VCaP (cell line): Measurements from ENCODE around the gene EIF1AD.

Experiments
- H3K27ac ChIP-seq: fragments of 450-650 bp; 2 replicates; pipeline ENCODE4 v1.5.1; 2017
- CTCF ChIP-seq: fragments of 450-650 bp; conservative IDR thresholded peaks from 2 replicates; pipeline ENCODE4 v1.5.1; 2017; ENCODE audit warnings: mild to moderate bottlenecking, moderate library complexity

The EIF1AD gene

GRCh38 chr11:65981101-65981740 is 20.7 kb downstream of the EIF1AD start:
- no peak for TF ChIP-seq CTCF
- no peak overlapping the region for H3K27ac ChIP-seq

DNA sequence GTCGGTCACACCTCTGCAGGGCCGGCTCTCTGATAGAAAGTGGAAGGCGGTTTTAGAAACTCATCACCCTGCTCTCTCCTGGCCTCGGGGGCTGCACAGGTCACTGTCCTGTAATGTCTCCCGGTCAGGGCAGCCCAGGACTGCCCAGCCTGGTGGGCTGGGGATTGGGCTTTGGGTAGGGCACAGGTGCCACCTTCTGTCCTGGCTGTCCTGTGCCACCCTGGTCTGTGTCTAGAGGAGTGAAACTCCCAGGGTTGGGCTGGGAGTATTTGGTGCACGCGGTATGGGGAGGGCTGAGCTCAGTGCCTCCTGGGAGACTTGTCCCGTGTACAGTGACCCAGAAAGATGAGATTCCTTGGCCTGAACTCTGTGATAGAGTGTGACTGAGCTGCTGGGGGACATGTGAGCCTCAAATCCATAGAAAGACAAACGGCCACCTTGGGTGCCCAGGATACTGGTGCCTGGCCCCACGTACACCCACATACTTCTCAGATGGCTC is 22.6 kb downstream of the EIF1AD start:
- no peak overlapping the region for H3K27ac ChIP-seq
- no peak for TF ChIP-seq CTCF

GRCh38 chr11:65978391-65979238 is 23.3 kb downstream of the EIF1AD start:
- TF ChIP-seq CTCF, result no peak
- no peak overlapping the region for H3K27ac ChIP-seq

- no peak overlapping the region for H3K27ac ChIP-seq
- no peak for TF ChIP-seq CTCF
Observed at GRCh38 chr11:65977621-65978390, 24.2 kb downstream of the EIF1AD start.

DNA sequence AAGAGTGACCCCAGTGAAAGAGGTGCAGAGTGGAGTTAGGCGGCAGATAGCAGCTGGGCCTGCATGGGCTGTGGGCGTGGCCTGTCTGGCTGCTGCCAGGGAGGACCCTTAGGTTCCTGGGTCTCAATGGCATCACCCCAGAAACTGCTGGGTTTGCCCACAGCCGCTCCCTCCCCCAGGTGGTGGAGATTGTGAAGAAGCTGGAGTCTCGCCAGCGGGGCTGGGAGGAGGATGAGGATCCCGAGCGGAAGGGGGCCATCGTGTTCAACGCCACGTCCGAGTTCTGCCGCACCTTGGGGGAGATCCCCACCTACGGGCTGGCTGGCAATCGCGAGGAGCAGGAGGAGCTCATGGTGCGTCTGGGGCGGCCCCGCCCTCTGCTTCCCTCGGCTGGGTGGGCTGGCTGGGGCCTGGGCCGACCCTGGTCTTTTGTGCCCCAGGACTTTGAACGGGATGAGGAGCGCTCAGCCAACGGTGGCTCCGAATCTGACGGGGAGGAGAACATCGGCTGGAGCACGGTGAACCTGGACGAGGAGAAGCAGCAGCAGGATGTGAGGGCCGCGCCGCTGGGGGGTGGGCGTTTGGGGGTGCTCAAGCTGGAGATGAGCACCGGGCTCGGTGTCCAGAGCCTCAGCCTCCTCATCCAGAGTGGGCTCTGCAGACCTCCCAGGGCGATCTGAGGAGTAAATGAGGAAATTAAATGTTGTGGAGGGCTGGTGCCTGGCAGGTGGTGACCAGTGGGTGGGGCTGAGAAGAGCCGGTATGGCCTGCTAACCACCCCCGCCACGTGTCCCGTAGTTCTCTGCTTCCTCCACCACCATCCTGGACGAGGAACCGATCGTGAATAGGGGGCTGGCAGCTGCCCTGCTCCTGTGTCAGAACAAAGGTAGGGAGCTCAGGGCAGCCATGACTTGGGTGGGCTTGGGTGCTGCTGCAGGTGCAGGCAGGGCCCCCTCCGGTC is 25.5 kb downstream of the EIF1AD start:
- H3K27ac ChIP-seq, result no peak overlapping the region
- TF ChIP-seq CTCF, result no peak

GRCh38 chr11:65975771-65976170 is 26.2 kb downstream of the EIF1AD start:
- H3K27ac ChIP-seq, result no peak overlapping the region
- no peak for TF ChIP-seq CTCF
